ENCODE data around the gene M1AP. TPM values are rescaled to one million over a fixed set of nuclear protein-coding genes. Genes with fewer than 3 reads are reported as not detected.

Gene M1AP
- total RNA-seq, 1 experiment from 2014 or later = 0.11 TPM

DNA sequence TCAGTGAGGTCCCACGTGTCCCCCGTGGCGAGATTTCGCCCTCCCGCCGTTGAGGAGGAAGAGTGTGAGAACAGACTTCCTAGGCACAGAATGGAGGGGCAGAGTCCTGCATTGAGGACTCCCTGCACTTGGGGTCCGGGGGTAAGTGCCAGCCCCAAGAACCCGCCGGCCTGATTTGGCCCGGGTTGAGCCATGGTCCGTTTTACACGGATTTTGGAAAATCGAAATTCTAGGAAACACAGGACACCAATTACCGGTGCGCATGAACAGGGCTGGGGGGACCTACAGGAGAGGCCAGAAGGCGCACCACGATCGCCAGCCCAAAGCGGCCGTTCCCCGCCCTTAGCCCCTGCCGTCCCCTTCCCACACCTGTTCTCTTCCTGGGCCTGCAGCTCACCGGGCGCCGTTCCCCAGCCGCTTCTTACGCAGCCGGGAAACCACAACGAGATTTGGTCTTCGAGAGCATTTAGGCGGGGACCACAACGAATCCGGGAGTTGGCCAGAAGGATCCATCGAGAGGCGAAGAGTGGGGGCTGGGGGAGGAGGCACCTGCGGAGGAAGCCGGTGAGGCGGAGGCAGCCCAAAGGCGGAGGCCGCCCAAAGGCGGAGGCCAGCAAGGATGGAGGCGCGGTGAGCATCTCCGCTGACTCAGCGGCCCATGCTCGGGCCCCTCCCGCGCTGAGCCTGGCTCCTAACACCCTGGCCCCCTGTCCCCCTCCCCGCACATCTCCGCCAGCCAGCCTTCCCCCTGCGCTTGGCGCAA, 134.3 kb downstream of the M1AP start:
- no peak overlapping the region for H3K27ac ChIP-seq (ENCODE audit: low read length)
- H3K4me3 ChIP-seq (ENCODE audit: low read length) = no peak overlapping the region
- no peaks in the 10 kb centered on the region for H3K36me3 ChIP-seq (ENCODE audit: insufficient read depth, low read length)
- H3K27me3 ChIP-seq (ENCODE audit: low read length) = no peaks in the 10 kb centered on the region
- no peaks in the 10 kb centered on the region for H3K79me2 ChIP-seq (ENCODE audit: low read length)
- no peak for DNase-seq
- no peak overlapping the region for H3K9ac ChIP-seq (ENCODE audit: low read length)
- no peaks in the 10 kb centered on the region for H3K9me2 ChIP-seq (replicated peaks; ENCODE audit: insufficient read depth, low read length)
- H3K9me3 ChIP-seq (ENCODE audit: low read length) = no peaks in the 10 kb centered on the region
- no peak overlapping the region for H2AFZ ChIP-seq (ENCODE audit: low read length)
- H3K4me2 ChIP-seq (ENCODE audit: low read depth, low read length, poor library complexity, severe bottlenecking) = peak overlapping the region; percentile 27
- H4K20me1 ChIP-seq (ENCODE audit: insufficient read depth, low read depth, low read length) = no peaks in the 10 kb centered on the region
- H3K4me1 ChIP-seq (ENCODE audit: low read length) = peaks cover 5% of the 10 kb centered on the region

DNA sequence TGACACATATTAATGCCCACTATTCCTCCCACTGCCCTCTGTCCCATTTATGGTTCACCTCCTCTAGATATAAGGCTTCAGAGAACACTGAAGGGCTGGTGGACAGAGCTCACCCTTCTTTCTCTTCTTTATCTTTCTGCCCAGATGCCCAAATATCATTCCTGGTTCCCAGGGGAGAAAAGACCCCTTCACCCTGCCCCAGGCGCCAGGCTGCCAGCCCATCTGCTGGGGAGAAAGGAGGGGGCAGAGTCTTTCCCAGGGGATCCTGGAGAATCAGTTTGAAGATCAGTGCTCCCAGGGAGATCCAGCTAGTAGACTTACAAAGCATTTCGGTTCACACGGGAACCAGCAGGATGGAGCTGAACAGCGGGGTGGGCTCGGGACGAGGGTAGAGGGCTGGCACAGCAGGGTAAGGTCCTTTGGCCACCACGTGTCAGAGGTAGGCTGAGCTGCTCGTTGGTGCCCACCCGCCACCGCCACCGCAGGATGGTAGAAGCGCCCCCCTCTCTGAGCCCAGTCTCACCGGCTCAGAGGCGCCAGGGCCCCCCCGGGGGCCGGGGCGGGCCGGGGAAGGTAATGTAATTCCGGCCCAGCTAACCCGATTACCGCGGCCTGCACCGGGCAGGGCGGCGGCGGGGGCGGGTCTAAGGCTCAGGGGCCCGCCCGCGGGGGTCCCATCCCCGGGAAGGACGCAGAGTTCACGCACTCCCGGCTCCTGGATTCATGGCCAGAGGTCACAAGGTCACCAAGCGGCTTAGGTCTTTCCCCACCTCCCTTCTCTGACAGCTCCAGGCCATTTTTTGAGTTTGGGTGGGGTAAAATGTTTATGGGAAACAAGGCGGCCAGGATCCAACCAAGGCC, 135.2 kb downstream of the M1AP start:
- no peaks in the 10 kb centered on the region for H3K27me3 ChIP-seq (ENCODE audit: low read length)
- no peaks in the 10 kb centered on the region for H3K9me2 ChIP-seq (replicated peaks; ENCODE audit: insufficient read depth, low read length)
- H3K9me3 ChIP-seq (ENCODE audit: low read length) = no peaks in the 10 kb centered on the region
- H2AFZ ChIP-seq (ENCODE audit: low read length) = no peak overlapping the region
- H3K27ac ChIP-seq (ENCODE audit: low read length) = no peak overlapping the region
- H3K79me2 ChIP-seq (ENCODE audit: low read length) = no peaks in the 10 kb centered on the region
- H3K4me1 ChIP-seq (ENCODE audit: low read length) = peaks cover 11% of the 10 kb centered on the region
- H4K20me1 ChIP-seq (ENCODE audit: insufficient read depth, low read depth, low read length) = no peaks in the 10 kb centered on the region
- no peak overlapping the region for H3K4me2 ChIP-seq (ENCODE audit: low read depth, low read length, poor library complexity, severe bottlenecking)
- DNase-seq = no peak
- H3K4me3 ChIP-seq (ENCODE audit: low read length) = no peak overlapping the region
- no peak overlapping the region for H3K9ac ChIP-seq (ENCODE audit: low read length)
- H3K36me3 ChIP-seq (ENCODE audit: insufficient read depth, low read length) = no peaks in the 10 kb centered on the region

DNA sequence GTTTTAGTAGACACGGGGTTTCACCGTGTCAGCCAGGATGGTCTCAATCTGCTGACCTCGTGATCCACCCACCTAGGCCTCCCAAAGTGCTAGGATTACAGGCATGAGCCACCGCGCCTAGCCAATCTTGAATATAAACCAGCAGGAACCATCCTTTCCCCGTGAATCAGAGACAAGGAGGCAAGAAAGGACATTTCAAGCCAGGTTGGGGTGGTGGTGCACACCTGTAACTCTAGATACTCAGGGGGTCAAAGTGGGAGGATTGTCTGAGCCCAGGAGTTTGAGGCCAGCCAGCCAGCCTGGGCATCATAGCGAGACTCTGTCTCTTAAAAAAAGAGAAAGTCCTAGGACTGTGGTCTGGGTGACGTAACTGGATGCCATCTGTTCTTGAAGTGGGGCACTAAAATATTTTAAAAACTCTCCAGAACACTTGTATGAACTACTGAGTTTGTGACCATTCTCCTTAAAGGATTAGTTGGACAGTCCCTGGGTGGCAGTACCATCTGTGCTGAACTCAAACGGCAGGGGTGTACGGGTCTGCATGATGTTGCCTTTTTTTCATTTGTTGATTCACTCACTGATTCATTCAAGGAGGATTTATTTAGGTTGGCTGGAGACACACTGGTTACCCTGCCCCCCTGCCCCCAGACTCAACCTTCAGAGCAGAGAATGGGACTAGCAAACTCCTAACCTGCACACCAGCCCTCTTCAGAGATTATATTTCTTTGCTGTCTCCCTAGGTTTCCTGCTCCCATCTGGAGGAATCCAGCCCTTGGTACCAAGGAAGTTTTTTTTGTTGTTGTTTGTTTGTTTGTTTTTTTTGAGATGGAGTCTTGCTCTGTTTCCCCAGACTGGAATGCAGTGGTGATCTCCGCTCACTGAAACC, 136.8 kb downstream of the M1AP start:
- Histone ChIP-seq H3K79me2 (ENCODE audit: low read length) (peaks cover 7% of the 10 kb centered on the region), H3K4me2 (ENCODE audit: low read depth, low read length, poor library complexity, severe bottlenecking) (no peak overlapping the region), H3K9ac (ENCODE audit: low read length) (no peak overlapping the region), H3K4me3 (ENCODE audit: low read length) (no peak overlapping the region), H3K9me3 (ENCODE audit: low read length) (no peaks in the 10 kb centered on the region), H3K36me3 (ENCODE audit: insufficient read depth, low read length) (no peaks in the 10 kb centered on the region), H3K27ac (ENCODE audit: low read length) (no peak overlapping the region), H4K20me1 (ENCODE audit: insufficient read depth, low read depth, low read length) (no peaks in the 10 kb centered on the region), H3K4me1 (ENCODE audit: low read length) (peaks cover 18% of the 10 kb centered on the region), H2AFZ (ENCODE audit: low read length) (0 out of 2 replicates have a peak overlapping the region, but pooled peaks have one; percentile 22), H3K9me2 (replicated peaks; ENCODE audit: insufficient read depth, low read length) (no peaks in the 10 kb centered on the region), H3K27me3 (ENCODE audit: low read length) (no peaks in the 10 kb centered on the region)
- DNase-seq = no peak

DNA sequence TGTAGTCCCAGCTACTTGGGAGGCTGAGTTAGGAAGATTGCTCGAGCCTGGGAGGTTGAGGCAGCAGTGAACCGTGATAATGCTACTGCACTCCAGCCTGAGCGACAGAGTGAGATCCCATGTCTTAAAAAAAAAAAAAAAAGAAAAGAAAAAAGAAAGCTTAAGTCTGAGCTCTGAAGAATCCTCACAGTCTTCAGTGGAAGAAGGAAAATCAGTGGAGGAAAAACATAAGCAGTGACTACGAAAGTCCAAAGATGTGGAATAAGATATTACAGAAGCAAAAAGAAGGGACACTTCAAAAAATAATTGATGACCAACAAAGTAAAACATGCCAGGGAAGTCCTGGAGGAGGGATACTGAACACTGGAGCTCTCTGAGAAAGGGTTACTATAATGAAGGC, 137.9 kb downstream of the M1AP start:
- no peaks in the 10 kb centered on the region for H3K9me3 ChIP-seq (ENCODE audit: low read length)
- no peak overlapping the region for H3K27ac ChIP-seq (ENCODE audit: low read length)
- H3K36me3 ChIP-seq (ENCODE audit: insufficient read depth, low read length) = peaks cover 8% of the 10 kb centered on the region; the same call in 1 of the 2 replicates
- H3K9me2 ChIP-seq (replicated peaks; ENCODE audit: insufficient read depth, low read length) = no peaks in the 10 kb centered on the region
- no peak overlapping the region for H3K4me3 ChIP-seq (ENCODE audit: low read length)
- H3K4me1 ChIP-seq (ENCODE audit: low read length) = peaks cover 29% of the 10 kb centered on the region
- H3K4me2 ChIP-seq (ENCODE audit: low read depth, low read length, poor library complexity, severe bottlenecking) = no peak overlapping the region
- H4K20me1 ChIP-seq (ENCODE audit: insufficient read depth, low read depth, low read length) = no peaks in the 10 kb centered on the region
- no peak overlapping the region for H3K9ac ChIP-seq (ENCODE audit: low read length)
- H3K79me2 ChIP-seq (ENCODE audit: low read length) = peaks cover 16% of the 10 kb centered on the region
- no peaks in the 10 kb centered on the region for H3K27me3 ChIP-seq (ENCODE audit: low read length)
- no peak for DNase-seq
- 0 out of 2 replicates have a peak overlapping the region, but pooled peaks have one; percentile 7 for H2AFZ ChIP-seq (ENCODE audit: low read length)

DNA sequence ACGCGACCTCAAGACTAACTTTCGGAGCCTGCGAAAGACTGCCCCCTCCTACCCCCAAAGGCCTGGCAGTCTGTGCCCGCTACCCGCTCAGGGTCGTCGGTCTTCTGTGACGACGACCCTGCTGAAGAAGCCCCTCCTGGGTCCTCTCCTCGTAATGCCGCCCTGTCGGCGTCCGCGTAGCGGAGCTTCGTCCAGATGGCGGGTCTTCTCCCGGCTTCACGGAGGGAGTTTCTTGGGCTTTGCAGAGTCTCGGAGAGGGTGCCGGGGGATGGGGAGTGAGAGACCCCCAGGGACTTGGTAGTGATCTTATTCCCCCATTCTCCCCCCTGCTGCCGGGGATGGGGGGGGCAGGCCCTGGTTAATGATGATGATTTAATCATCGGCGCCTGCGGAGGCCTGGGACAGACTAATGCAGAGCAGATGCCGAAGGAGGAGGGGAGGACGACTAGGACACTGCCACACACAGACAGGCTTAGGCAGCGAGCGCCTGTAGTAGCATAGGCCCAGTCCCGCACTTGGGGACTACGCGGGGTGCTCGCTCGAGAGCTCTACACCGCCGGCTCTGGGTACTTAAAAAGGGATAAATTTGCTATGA, 140.1 kb downstream of the M1AP start:
- Histone ChIP-seq H3K27ac (ENCODE audit: low read length) (peak overlapping the region; percentile 88; the same call in 1 of the 2 replicates), H3K36me3 (ENCODE audit: insufficient read depth, low read length) (peaks cover 9% of the 10 kb centered on the region; the same call in 1 of the 2 replicates), H3K4me2 (ENCODE audit: low read depth, low read length, poor library complexity, severe bottlenecking) (peak overlapping the region; percentile 89), H2AFZ (ENCODE audit: low read length) (peak overlapping the region; percentile 60), H3K27me3 (ENCODE audit: low read length) (no peaks in the 10 kb centered on the region), H3K9me3 (ENCODE audit: low read length) (no peaks in the 10 kb centered on the region), H3K79me2 (ENCODE audit: low read length) (peaks cover 22% of the 10 kb centered on the region), H3K4me3 (ENCODE audit: low read length) (peak overlapping the region; percentile 78), H4K20me1 (ENCODE audit: insufficient read depth, low read depth, low read length) (no peaks in the 10 kb centered on the region), H3K4me1 (ENCODE audit: low read length) (peaks cover 46% of the 10 kb centered on the region), H3K9ac (ENCODE audit: low read length) (peak overlapping the region; percentile 89), H3K9me2 (replicated peaks; ENCODE audit: insufficient read depth, low read length) (no peaks in the 10 kb centered on the region)
- DNase-seq = no peak

Other genes with a start within 250 kb of the M1AP start
- gene C2orf81, start 226.7 kb downstream of the M1AP start, total RNA-seq (2014; rRNA removed; shearing (Covaris generic); ENCODE audit: low replicate concordance) = 3.8 and 7.6 TPM in 2 replicates
- 130 and 239 TPM in 2 replicates for gene WDR54, start 226.6 kb downstream of the M1AP start, total RNA-seq (2014; rRNA removed; shearing (Covaris generic); ENCODE audit: low replicate concordance)
- gene RTKN, start 206.4 kb downstream of the M1AP start, total RNA-seq (2014; rRNA removed; shearing (Covaris generic); ENCODE audit: low replicate concordance) = 28.1 and 31.5 TPM in 2 replicates
- gene INO80B, start 193.2 kb downstream of the M1AP start, total RNA-seq (2014; rRNA removed; shearing (Covaris generic); ENCODE audit: low replicate concordance) = 29.3 and 86.9 TPM in 2 replicates
- 124 and 149 TPM in 2 replicates for gene WBP1, start 189.9 kb downstream of the M1AP start, total RNA-seq (2014; rRNA removed; shearing (Covaris generic); ENCODE audit: low replicate concordance)
- 69.1 and 95.6 TPM in 2 replicates for gene MOGS, start 182.9 kb downstream of the M1AP start, total RNA-seq (2014; rRNA removed; shearing (Covaris generic); ENCODE audit: low replicate concordance)
- 91.4 and 144 TPM in 2 replicates for gene MRPL53, start 175.7 kb downstream of the M1AP start, total RNA-seq (2014; rRNA removed; shearing (Covaris generic); ENCODE audit: low replicate concordance)
- gene CCDC142, start 165.3 kb downstream of the M1AP start, total RNA-seq (2014; rRNA removed; shearing (Covaris generic); ENCODE audit: low replicate concordance) = 47.7 and 50.5 TPM in 2 replicates
- gene TTC31, start 165.2 kb downstream of the M1AP start, total RNA-seq (2014; rRNA removed; shearing (Covaris generic); ENCODE audit: low replicate concordance) = 47.5 and 54.9 TPM in 2 replicates
- 7.2 and 15.8 TPM in 2 replicates for gene LBX2, start 148.7 kb downstream of the M1AP start, total RNA-seq (2014; rRNA removed; shearing (Covaris generic); ENCODE audit: low replicate concordance)
- 44.8 and 58.3 TPM in 2 replicates for gene PCGF1, start 140.6 kb downstream of the M1AP start, total RNA-seq (2014; rRNA removed; shearing (Covaris generic); ENCODE audit: low replicate concordance)
- 0.25 and 2.5 TPM in 2 replicates for gene TLX2, start 133.9 kb downstream of the M1AP start, total RNA-seq (2014; rRNA removed; shearing (Covaris generic); ENCODE audit: low replicate concordance)
- 1.4 and 22.6 TPM in 2 replicates for gene DQX1, start 122.1 kb downstream of the M1AP start, total RNA-seq (2014; rRNA removed; shearing (Covaris generic); ENCODE audit: low replicate concordance)
- 216 and 273 TPM in 2 replicates for gene AUP1, start 118.6 kb downstream of the M1AP start, total RNA-seq (2014; rRNA removed; shearing (Covaris generic); ENCODE audit: low replicate concordance)
- gene HTRA2, start 118.4 kb downstream of the M1AP start, total RNA-seq (2014; rRNA removed; shearing (Covaris generic); ENCODE audit: low replicate concordance) = 36.8 and 72.1 TPM in 2 replicates
- gene LOXL3, start 94.4 kb downstream of the M1AP start, total RNA-seq (2014; rRNA removed; shearing (Covaris generic); ENCODE audit: low replicate concordance) = 0.15 and 1.3 TPM in 2 replicates
- 24.7 and 57.1 TPM in 2 replicates for gene DOK1, start 93.6 kb downstream of the M1AP start, total RNA-seq (2014; rRNA removed; shearing (Covaris generic); ENCODE audit: low replicate concordance)
- gene SEMA4F, start 5.9 kb upstream of the M1AP start, total RNA-seq (2014; rRNA removed; shearing (Covaris generic); ENCODE audit: low replicate concordance) = 2.7 and 3.4 TPM in 2 replicates
- 80.7 and 111 TPM in 2 replicates for gene HK2, start 185.8 kb upstream of the M1AP start, total RNA-seq (2014; rRNA removed; shearing (Covaris generic); ENCODE audit: low replicate concordance)